Gastrocnemius medialis (tissue), 4 donors: ENCODE measurements around the gene PIGH.
"Not testable (repeated sequence)": the region's sequence is repeated elsewhere in the genome, so short reads cannot be mapped to it uniquely, and the experiment has no call there.

Experiments used
- POLR2A ChIP-seq, 2 donors: fragments of 450-650 bp; IDR thresholded peaks; one replicate each; pipeline ENCODE4 v1.6.1; 2017; ENCODE audit warnings: antibody characterized with exemption in 2 of 2, mild to moderate bottlenecking in 2 of 2, moderate library complexity in 2 of 2
- TF ChIP-seq, protein P1 (sequence below), 5 experiments: fragments of 450-650 bp in 3 of 5; fragments of 200-600 bp in 2 of 5; sonication (generic) in 2 of 5; IDR thresholded peaks in 4 of 5; conservative IDR thresholded peaks in 1 of 5; 1 replicate in 4 of 5; 2 replicates in 1 of 5; pipeline ENCODE4 v1.5.1; 2016 to 2019; ENCODE audit warnings: antibody characterized with exemption in 5 of 5, mild to moderate bottlenecking in 3 of 5, moderate library complexity in 3 of 5

DNA sequence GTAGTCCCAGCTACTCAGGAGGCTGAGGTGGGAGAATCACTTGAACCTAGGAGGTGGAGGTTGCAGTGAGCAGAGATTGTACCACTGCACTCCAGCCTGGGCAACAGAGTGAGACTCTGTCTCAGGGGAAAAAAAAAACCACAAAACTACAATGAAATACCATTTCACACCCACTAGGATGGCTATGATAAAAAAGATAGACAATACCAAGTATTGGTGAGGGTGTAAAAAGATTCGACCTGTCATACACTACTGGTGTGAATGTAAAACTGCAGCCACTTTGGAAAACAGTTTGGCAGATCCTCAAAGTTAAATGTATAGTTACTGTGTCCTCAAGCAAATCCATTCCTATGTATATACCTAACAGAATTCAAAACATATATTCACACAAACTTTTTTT lies 26.1 kb upstream of the PIGH start:
- not testable (repeated sequence) for TF ChIP-seq POLR2A (IDR thresholded peaks at IDR 0.05)
- TF ChIP-seq, protein P1, sequence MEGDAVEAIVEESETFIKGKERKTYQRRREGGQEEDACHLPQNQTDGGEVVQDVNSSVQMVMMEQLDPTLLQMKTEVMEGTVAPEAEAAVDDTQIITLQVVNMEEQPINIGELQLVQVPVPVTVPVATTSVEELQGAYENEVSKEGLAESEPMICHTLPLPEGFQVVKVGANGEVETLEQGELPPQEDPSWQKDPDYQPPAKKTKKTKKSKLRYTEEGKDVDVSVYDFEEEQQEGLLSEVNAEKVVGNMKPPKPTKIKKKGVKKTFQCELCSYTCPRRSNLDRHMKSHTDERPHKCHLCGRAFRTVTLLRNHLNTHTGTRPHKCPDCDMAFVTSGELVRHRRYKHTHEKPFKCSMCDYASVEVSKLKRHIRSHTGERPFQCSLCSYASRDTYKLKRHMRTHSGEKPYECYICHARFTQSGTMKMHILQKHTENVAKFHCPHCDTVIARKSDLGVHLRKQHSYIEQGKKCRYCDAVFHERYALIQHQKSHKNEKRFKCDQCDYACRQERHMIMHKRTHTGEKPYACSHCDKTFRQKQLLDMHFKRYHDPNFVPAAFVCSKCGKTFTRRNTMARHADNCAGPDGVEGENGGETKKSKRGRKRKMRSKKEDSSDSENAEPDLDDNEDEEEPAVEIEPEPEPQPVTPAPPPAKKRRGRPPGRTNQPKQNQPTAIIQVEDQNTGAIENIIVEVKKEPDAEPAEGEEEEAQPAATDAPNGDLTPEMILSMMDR (IDR thresholded peaks at IDR 0.05 in 4 of 5, conservative IDR thresholded peaks at IDR 0.05 in 1 of 5), result not testable (repeated sequence)
